ENCODE measurements around the gene SAPCD1.

DNA sequence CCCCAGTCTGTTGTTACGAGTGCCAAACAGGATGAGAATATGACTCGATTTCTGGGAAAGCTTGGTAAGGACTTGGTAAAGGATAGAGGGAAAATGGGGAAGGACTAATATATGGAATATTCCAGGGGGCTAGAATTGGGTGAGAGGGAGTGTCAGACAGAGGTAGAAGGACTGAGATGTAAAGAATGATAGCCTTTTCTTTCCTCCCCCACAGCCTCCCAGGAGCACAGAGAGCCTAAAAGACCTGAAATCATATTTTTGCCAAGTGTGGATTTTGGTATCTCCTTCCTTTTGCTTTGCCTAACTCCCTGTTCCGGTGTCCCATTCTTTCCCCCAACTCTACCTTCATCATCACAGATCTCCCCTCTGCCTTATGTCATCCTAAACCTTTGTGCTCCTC, 19.6 kb upstream of the SAPCD1 start:
- TF ChIP-seq, protein P1, sequence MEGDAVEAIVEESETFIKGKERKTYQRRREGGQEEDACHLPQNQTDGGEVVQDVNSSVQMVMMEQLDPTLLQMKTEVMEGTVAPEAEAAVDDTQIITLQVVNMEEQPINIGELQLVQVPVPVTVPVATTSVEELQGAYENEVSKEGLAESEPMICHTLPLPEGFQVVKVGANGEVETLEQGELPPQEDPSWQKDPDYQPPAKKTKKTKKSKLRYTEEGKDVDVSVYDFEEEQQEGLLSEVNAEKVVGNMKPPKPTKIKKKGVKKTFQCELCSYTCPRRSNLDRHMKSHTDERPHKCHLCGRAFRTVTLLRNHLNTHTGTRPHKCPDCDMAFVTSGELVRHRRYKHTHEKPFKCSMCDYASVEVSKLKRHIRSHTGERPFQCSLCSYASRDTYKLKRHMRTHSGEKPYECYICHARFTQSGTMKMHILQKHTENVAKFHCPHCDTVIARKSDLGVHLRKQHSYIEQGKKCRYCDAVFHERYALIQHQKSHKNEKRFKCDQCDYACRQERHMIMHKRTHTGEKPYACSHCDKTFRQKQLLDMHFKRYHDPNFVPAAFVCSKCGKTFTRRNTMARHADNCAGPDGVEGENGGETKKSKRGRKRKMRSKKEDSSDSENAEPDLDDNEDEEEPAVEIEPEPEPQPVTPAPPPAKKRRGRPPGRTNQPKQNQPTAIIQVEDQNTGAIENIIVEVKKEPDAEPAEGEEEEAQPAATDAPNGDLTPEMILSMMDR (IDR thresholded peaks at IDR 0.05), result no peak
- TF ChIP-seq EZH2 (IDR thresholded peaks at IDR 0.05; ENCODE audit: borderline replicate concordance, insufficient read depth, low read depth, low read length, poor library complexity, severe bottlenecking), result no peak

All from B cell (primary cell).